ENCODE data around the gene NXPE4. TPM values are rescaled to one million over a fixed set of nuclear protein-coding genes. Genes with fewer than 3 reads are reported as not detected.

Gene NXPE4
- total and polyA plus RNA-seq, 2 donors (not counting 3 experiments of a cell fraction or from before 2014, with no cell fraction given): not detected

GRCh38 chr11:114586797-114587196, 8.8 kb downstream of the NXPE4 start:
- Histone ChIP-seq H3K9me3 (replicated peaks; ENCODE audit: control insufficient read depth, insufficient read depth, low read length) (peaks cover 2% of the 10 kb centered on the region), H3K4me2 (ENCODE audit: insufficient read depth, low read length) (no peak overlapping the region), H3K27ac (ENCODE audit: insufficient read depth, low read depth, low read length) (no peak overlapping the region), H3K4me3 (replicated peaks in 1 of 3; ENCODE audit: insufficient read depth in 1 of 3, low read depth in 1 of 3, low read length in 3 of 3) (no peak overlapping the region), H3K4me1 (ENCODE audit: control insufficient read depth, extremely low read depth, insufficient read depth, low read length) (no peaks in the 10 kb centered on the region), H3K27me3 (ENCODE audit: control insufficient read depth in 2 of 2, insufficient read depth in 2 of 2, low read length in 2 of 2) (no peaks in the 10 kb centered on the region), H3K9ac (replicated peaks; ENCODE audit: extremely low read depth, insufficient read depth, low read length) (no peak overlapping the region), H4K20me1 (replicated peaks; ENCODE audit: control insufficient read depth, extremely low read depth, insufficient read depth, low read length) (no peaks in the 10 kb centered on the region), H3K9me1 (replicated peaks; ENCODE audit: control insufficient read depth, extremely low read depth, insufficient read depth, low read length) (no peaks in the 10 kb centered on the region), H3K36me3 (ENCODE audit: control insufficient read depth in 2 of 2, extremely low read depth in 1 of 2, insufficient read depth in 2 of 2, low read length in 2 of 2) (no peaks in the 10 kb centered on the region), H2AFZ (ENCODE audit: low read depth, low read length) (no peak overlapping the region), H3K79me2 (ENCODE audit: control insufficient read depth, insufficient read depth, low read length) (no peaks in the 10 kb centered on the region)
- no peak for DNase-seq (ENCODE audit: low read depth, low spot score)
- no TSS peak for BruUV-seq (replicated peaks)
- no peak for TF ChIP-seq MYC (IDR thresholded peaks at IDR 0.05; ENCODE audit: low read depth, low read length)
- TF ChIP-seq CTCF (IDR thresholded peaks at IDR 0.05; ENCODE audit: extremely low read depth in 1 of 2, insufficient read depth in 1 of 2, low read depth in 1 of 2, low read length in 2 of 2): no peak
- TF ChIP-seq GATA2 (IDR thresholded peaks at IDR 0.05; ENCODE audit: insufficient read depth, insufficient read length, low read depth, low read length): no peak
- no peak for TF ChIP-seq EZH2 (IDR thresholded peaks at IDR 0.05; ENCODE audit: borderline replicate concordance, low read depth, low read length, severe bottlenecking)
- no peak for TF ChIP-seq MAX (IDR thresholded peaks at IDR 0.05; ENCODE audit: insufficient read depth, insufficient read length)
- intact Hi-C loops (cut with micrococcal nuclease): loop anchor here (1.0 kb wide), 2 partner anchors 246 to 306 kb away; no protein-coding TSS in a partner anchor
- no peak for FAIRE-seq
- ChIA-PET CTCF (interaction anchor here (1.2 to 2.0 kb wide), 2 partner anchors 246 to 277 kb away, joined by 3 to 7 read pairs; no protein-coding TSS in a partner anchor), POLR2A (no interaction called here)
- dilution Hi-C loops (cut with MboI; ENCODE audit: extremely low pct_ligation_motif_present, low sequenced_read_pairs): no loop called here

GRCh38 chr11:114571712-114572111, 23.9 kb downstream of the NXPE4 start:
- Histone ChIP-seq H3K27ac (ENCODE audit: insufficient read depth, low read depth, low read length) (no peak overlapping the region), H4K20me1 (replicated peaks; ENCODE audit: control insufficient read depth, extremely low read depth, insufficient read depth, low read length) (no peaks in the 10 kb centered on the region), H3K4me3 (replicated peaks in 1 of 3; ENCODE audit: insufficient read depth in 1 of 3, low read depth in 1 of 3, low read length in 3 of 3) (no peak overlapping the region), H3K36me3 (ENCODE audit: control insufficient read depth in 2 of 2, extremely low read depth in 1 of 2, insufficient read depth in 2 of 2, low read length in 2 of 2) (no peaks in the 10 kb centered on the region), H3K4me2 (ENCODE audit: insufficient read depth, low read length) (no peak overlapping the region), H3K4me1 (ENCODE audit: control insufficient read depth, extremely low read depth, insufficient read depth, low read length) (no peaks in the 10 kb centered on the region), H3K27me3 (ENCODE audit: control insufficient read depth in 2 of 2, insufficient read depth in 2 of 2, low read length in 2 of 2) (no peaks in the 10 kb centered on the region), H3K9me1 (replicated peaks; ENCODE audit: control insufficient read depth, extremely low read depth, insufficient read depth, low read length) (no peaks in the 10 kb centered on the region), H3K9me3 (replicated peaks; ENCODE audit: control insufficient read depth, insufficient read depth, low read length) (no peaks in the 10 kb centered on the region), H2AFZ (ENCODE audit: low read depth, low read length) (no peak overlapping the region), H3K9ac (replicated peaks; ENCODE audit: extremely low read depth, insufficient read depth, low read length) (no peak overlapping the region), H3K79me2 (ENCODE audit: control insufficient read depth, insufficient read depth, low read length) (no peaks in the 10 kb centered on the region)
- ChIA-PET POLR2A (no interaction called here), CTCF (no interaction called here)
- TF ChIP-seq EZH2 (IDR thresholded peaks at IDR 0.05; ENCODE audit: borderline replicate concordance, low read depth, low read length, severe bottlenecking) (no peak), FOS (IDR thresholded peaks at IDR 0.05; ENCODE audit: borderline replicate concordance, insufficient read depth, low read length) (no peak), GATA2 (IDR thresholded peaks at IDR 0.05; ENCODE audit: insufficient read depth, insufficient read length, low read depth, low read length) (no peak), POLR2AphosphoS5 (IDR thresholded peaks at IDR 0.05; ENCODE audit: insufficient read depth, low read depth, low read length) (no peak), CTCF (IDR thresholded peaks at IDR 0.05; ENCODE audit: extremely low read depth in 1 of 2, insufficient read depth in 1 of 2, low read depth in 1 of 2, low read length in 2 of 2) (no peak), MYC (IDR thresholded peaks at IDR 0.05; ENCODE audit: low read depth, low read length) (no peak)
- BruUV-seq (replicated peaks): no TSS peak
- FAIRE-seq (no peak), DNase-seq (ENCODE audit: low read depth, low spot score) (no peak)
- intact Hi-C loops (cut with micrococcal nuclease) (no loop called here), dilution Hi-C loops (cut with MboI; ENCODE audit: extremely low pct_ligation_motif_present, low sequenced_read_pairs) (no loop called here)
